Ishikawa (cell line): ENCODE results near the gene MYLK.

Experiments
- CREB1 ChIP-seq: IDR thresholded peaks from 2 replicates; pipeline ENCODE4 v1.6.1; 2012; ENCODE audit warnings: low read depth
- RAD21 ChIP-seq: IDR thresholded peaks from 2 replicates; pipeline ENCODE4 v1.6.1; 2012; ENCODE audit warnings: low read depth
- TCF12 ChIP-seq: IDR thresholded peaks from 2 replicates; pipeline ENCODE4 v1.6.1; 2012; ENCODE audit warnings: low read depth

- TF ChIP-seq CREB1, result no peak
- TF ChIP-seq RAD21, result no peak
- no peak for TF ChIP-seq TCF12
These were observed 42.5 kb downstream of the MYLK start for GRCh38 chr3:123841476-123842238.
